Measurements from ENCODE around the gene ST8SIA1.

ST8SIA1 gene

DNA sequence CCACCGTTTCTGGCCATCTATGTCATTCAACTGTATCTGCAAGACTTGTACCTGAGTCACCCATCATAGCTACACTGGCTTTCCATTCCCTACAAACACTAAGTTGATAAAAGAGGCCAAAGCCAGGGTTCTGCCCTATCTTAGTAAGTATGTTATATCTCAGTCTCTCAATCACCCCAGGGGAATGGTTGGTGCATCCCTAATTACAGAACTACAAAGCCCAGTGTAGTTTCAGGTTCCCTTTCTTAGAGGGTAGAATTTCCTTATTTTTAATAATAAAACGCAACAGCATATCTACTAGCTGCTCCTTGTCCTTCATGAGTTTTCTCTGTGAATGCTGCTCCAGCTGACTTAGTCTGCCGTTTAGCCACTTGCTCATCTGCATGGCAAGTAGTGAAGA lies 57.6 kb downstream of the ST8SIA1 start:
- DNase-seq: no peak

DNA sequence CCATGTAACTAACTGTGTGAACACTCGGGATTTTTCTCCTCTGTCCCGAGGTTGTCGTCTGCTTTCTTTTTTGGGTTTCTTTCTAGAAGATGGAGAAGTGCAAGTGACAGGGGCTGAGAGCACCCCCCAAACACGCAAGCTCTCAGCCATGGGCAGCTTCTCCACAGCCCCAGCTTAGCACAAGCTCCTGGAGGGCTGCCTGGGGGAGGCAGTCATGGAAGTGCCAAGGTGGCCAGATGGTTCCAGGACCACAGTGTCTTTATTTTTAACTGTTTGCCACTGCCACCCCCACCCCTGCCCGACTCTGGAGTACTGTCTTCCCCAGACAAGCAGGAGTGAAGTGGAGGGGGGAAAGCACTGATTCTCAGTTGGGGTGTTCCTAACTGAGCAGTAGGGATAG lies 58.2 kb downstream of the ST8SIA1 start:
- no peak for DNase-seq

DNA sequence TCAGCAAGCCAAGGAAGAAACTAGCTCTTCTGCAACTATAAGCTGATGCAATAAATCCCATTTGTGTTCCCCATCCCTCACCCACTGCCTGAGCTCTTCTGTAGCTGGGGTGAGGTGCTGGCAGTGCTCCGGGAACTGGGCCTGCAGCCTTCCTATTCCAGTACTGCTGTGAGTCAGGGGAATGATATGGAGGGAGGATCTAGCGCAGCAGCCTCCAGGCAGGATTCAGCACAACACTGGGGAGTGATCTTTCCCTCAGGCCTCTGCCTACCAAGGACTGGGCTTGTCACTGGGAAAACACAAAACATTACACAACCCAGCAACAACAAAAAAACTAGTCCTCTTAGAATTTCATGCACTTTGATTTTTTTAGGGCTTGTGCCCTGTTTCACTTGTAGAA lies 58.7 kb downstream of the ST8SIA1 start:
- DNase-seq: no peak

DNA sequence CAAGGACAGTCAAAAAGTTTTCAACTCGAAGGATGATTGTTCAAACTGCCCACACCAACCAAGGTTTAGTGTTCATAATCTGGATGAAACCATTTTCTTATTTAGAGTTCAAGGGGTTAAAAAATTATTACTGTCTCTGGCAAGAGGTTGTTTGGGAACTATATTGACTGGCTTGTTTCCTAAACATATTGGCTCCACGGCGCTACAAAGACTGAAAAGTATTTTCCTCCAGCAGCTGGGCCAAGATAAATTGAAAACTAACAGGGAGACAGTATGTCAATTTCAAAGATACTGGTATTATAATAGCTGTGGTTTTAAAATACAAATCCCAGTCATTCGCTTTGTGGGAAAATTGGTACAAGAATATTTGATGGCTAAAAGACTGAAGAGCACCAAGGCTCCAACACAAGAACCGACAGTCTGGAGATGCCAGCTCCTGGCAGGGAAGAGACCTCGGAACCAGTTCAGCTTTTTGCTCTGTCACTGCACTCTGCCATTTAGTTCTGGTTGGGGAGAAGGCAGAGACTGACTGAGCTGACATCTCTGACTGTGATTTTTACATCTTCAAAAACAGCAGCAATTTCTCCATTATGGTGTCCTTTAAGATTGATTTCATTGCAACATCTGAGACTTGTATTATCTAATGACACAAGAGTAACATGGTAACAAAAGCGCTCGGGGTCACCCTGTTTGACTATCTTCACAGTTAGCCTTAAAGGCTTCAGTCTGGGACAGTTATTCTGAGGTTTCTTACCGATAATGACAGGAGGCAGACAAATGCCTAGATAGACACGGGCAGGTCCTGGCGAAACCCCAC lies 62.0 kb downstream of the ST8SIA1 start:
- DNase-seq: no peak

GRCh38 chr12:22271023-22271422 lies 63.5 kb downstream of the ST8SIA1 start:
- no peak for DNase-seq

DNA sequence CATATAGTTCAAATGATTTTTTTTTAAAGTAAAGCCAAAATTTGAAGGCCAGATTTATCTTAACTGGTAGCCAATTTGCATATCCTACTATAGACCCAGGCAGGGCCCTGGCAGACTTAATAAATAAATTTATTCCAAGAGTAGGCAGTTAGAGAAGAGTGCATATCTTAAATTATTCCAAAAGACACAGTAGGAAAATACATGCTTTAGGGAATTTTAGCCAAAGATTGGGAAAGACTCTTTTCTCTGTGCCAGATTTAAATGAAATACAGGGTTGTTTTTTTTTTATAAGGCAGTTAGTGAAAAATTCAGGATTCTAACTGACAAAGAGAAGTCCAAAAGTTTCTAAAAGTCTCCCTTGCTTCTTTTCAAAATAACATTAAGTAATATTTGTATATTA lies 65.5 kb downstream of the ST8SIA1 start:
- DNase-seq: no peak

GRCh38 chr12:22268406-22268805 lies 66.1 kb downstream of the ST8SIA1 start:
- DNase-seq: no peak

GRCh38 chr12:22266101-22266500 lies 68.4 kb downstream of the ST8SIA1 start:
- DNase-seq: no peak

DNA sequence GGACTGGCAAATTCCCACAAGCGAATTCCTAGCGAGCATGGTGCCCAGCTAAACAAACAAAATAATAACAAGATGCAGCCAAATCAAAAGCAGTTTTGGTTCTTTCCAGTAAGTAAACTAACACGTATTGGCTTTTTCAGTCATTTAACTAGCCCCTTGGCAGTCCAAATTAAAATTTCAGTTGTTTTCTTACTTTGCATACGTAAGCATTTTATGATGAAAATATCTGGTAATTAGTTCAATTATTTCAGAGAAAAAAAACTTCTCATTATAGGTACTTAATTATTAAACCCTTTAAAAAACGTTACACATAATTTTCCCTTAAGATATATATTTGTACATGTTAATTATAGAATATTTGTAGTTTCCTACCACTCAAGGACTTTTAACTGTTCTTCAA lies 70.1 kb downstream of the ST8SIA1 start:
- DNase-seq: no peak

DNA sequence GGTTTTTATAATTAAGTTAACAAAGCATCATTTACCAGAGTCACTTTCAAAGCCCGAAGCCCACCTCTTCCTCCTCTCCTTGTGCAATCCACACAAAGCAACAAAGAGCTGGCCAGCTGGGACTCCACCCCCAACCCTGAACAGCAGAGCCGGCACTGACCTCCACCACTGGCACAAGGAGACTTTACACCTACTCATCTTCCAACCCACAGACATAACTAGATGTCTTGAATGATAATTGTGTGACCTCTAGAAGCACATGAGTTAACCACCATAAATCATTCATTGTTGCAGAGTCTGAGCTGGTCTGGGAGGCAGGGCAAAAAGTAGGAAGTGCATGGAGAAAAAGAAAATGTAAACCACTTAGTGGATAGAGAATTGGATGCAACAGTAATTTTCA lies 72.2 kb downstream of the ST8SIA1 start:
- no peak for DNase-seq

DNA sequence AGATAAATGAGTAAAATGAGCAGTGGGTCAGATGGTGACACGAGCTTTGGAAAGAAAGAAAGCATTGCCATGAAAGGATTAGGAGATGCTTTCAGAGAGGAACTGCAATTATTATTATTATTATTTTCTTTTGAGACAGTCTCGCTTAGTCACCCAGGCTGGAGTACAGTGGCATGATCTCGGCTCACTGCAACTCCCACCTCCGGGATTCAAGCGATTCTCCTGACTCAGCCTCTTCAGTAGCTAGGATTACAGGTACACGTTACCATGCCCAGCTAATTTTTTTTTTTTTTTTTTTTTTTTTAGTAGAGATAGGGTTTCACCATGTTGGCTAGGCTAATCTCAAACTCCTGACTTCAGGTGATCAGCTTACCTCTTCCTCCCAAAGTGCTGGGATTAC lies 77.4 kb downstream of the ST8SIA1 start:
- DNase-seq: no peak

- DNase-seq: no peak
Observed at GRCh38 chr12:22256605-22257004, 77.9 kb downstream of the ST8SIA1 start.

DNA sequence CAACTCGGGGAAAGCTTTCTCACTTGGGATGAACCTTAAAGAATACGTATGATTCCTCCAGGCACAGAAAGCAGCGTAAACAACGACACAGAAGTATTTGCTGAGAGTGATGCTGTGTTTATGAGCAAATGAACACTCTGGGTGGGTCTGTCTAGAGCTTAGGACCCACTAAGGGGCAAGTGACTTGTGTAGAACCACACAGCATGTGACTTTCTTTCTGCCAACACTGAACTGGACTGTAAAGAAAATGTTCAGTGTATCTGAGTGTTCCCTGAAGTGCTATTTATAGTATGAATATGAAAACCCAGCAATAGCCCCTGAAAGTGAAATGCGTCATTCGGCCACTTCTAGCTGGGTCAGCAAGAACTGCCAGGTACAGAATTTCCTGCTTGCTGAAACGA lies 78.5 kb downstream of the ST8SIA1 start:
- no peak for DNase-seq

DNA sequence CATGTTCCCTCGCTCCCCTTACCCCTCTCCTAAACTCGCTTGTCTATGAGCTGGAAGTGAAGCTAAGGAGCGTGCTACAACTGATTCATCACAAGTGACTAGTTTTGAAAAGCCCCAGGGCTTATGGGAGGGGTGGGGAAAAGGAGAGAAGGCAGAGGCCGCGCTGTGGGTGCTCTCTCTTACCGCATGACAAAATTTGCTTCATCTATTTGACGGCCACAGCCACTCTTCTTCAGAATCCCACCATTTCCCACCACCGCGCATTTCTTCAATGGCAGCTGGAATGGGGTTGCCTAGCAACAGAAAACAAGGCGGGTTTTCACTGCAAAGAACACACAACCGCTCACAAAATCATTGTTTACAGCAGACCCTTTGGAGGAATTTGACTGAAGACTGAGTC lies 79.4 kb downstream of the ST8SIA1 start:
- no peak for DNase-seq

DNA sequence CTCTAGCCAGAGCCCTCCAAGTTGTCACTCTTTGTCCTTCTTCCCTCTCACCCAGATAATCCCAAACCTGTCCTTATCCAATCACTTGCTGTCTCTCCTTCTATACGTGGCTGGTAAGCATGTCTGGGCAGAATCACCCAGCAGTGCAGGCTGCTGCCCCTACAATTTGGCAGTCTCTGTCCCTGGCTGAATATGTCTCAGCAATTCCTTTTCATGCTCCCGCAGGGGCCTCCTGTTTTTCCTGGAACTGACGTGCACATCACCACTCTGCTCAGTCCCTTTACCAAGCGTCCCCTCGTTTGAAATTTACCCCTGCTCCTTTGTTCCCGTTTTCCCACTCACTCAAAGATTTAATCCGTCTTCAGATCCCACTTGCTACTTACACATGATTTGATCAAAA lies 80.0 kb downstream of the ST8SIA1 start:
- no peak for DNase-seq

DNA sequence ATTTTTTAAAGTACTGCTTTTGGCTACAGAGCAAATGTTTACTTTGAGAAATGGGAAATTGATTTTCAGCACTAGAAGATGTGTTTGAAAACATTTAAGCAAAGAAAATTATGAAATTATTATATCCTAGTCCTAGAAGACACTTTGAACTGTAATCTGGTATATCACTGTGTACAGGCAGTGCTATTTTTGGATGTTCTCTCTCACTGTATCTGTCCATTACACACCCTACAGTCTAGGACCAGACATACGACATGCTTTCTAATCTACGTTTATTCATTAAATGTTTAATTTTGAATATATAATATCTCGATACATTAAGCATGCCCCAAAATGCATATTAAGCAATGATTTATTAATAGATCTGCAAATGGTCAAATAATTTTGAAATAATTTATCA lies 82.5 kb downstream of the ST8SIA1 start:
- DNase-seq: no peak

DNA sequence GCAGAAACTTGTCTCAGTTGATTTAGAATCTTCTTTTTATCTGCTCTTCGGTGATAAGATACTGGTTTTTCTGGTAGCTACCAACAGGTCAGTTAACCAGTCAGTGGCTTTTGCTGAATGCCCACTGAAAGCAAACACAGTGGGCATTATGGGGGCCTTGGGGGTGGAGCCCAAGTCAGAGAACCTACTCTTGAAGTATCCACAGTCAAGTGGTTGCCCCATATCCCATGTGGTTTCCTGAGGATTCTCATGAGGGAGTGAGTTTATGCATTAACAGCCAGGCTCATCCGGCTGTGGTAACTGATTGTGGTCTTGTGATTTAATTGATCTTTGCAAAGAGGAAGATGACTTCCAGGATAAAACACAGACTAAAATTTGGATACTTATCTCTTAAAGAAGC lies 83.7 kb downstream of the ST8SIA1 start:
- DNase-seq: no peak

DNA sequence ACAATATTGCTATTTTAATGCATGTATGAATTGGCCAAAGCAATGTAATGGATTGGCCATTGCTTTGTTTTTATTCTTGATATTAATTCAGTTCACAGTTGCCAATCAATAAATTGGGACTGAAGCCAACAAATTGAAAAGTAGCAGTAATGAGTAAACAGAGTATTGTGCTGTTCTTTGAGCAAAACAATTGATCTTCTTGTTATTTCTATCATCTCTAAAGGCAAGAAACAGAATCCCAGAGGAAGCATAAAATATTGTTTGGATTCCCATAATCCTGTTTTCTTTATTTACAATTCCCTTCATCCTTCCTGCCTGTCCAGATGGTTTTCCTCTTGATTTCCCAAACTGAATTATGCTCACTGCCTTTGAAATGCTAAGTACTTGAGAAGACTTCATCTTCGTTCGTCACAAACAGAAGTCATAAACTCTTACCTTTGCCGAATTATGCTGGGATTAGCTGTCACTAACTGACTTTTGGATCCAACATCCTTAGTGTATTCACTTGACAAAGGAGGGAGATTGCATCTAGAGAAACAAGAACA lies 85.9 kb downstream of the ST8SIA1 start:
- no peak for DNase-seq

GRCh38 chr12:22248121-22248520 lies 86.4 kb downstream of the ST8SIA1 start:
- no peak for DNase-seq

DNA sequence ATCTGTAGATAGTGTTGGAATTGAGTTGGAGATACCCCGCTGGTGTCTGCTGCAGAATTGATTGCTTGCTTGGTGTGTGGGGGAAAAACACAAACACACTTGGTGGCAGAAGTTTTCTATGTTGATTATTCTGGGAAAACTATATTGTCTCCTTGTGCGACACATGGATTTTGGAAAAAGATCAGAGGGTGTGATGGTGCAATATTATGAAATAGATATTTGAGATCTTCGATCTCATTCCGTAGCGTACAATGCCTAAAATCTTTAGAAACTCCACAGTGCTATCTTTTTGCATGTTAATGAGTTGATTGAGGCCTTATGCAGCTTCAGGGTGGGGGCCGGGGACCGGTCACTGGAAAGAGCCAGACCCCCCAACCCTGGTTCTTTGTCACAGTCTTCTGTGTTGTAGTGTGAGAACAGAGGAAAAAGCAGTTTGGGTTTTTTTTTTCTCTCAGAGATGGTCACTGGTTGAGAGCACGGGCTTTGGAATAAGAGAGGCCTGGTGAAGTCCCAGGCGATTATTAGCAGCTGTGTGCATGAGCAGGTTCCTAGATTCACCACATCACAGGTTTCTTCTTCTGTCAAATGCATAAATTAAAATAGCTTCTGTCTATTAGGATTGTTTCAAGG lies 88.2 kb downstream of the ST8SIA1 start:
- no peak for DNase-seq

- no peak for DNase-seq
Observed at GRCh38 chr12:22242726-22243125, 91.8 kb downstream of the ST8SIA1 start.

- no peak for DNase-seq
Observed at GRCh38 chr12:22238211-22238610, 96.3 kb downstream of the ST8SIA1 start.

GRCh38 chr12:22234561-22234960 lies 99.9 kb downstream of the ST8SIA1 start:
- no peak for DNase-seq

- DNase-seq: no peak
Observed at GRCh38 chr12:22231836-22232235, 102.7 kb downstream of the ST8SIA1 start.

Measured in central memory CD4-positive, alpha-beta T cell (primary cell).